Measurements from ENCODE around the gene KCNJ15. TPM values are rescaled to one million over a fixed set of nuclear protein-coding genes. Genes with fewer than 3 reads are reported as not detected.
A peak's percentile ranks its signal among the peaks of the same experiment; 100 is the strongest.

The KCNJ15 gene
- total and polyA plus RNA-seq, 2 of the 8 experiments (the other 6 are each of a cell fraction or from before 2014, with no cell fraction given) = under 0.01 TPM; not detected in 1

DNA sequence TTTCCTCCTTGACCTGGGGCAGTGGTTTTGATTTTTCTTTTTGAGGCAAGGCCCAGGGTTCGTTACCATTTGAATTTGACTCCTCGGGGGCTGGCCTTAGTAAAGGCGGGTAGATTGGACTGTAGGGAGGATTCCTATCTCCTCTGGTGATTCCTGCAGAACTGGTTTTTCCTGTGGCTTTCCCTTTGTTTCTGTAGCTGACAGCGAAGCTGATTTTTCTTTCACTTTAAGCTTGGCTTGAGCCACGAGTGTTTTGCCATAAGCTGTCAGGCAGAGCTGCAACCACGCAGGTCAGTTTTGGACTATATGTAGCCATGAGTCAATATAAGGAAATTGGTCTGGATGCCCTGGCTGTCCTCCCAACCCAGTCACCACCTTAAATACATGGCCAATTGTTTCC, 28.7 kb upstream of the KCNJ15 start:
- TF ChIP-seq, protein P1, sequence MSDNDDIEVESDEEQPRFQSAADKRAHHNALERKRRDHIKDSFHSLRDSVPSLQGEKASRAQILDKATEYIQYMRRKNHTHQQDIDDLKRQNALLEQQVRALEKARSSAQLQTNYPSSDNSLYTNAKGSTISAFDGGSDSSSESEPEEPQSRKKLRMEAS (IDR thresholded peaks at IDR 0.05) = no peak
- peak; percentile 59; the same call in 1 of the 2 replicates for TF ChIP-seq RBBP5 (IDR thresholded peaks at IDR 0.05; ENCODE audit: borderline replicate concordance, low read depth, low read length)
- TF ChIP-seq BCL11A (IDR thresholded peaks at IDR 0.05; ENCODE audit: low read depth in 2 of 2, low read length in 2 of 2) = peak in 1 of 2 experiments; percentile 63
- TF ChIP-seq ASH2L (IDR thresholded peaks at IDR 0.05; ENCODE audit: low read length) = peak; percentile 69
- TF ChIP-seq TBP (IDR thresholded peaks at IDR 0.05; ENCODE audit: low read depth, low read length) = no peak
- no peak for TF ChIP-seq FOSL1 (IDR thresholded peaks at IDR 0.05; ENCODE audit: insufficient read depth, low read depth, low read length)
- peak; percentile 88 for TF ChIP-seq SP1 (IDR thresholded peaks at IDR 0.05; ENCODE audit: low read depth, low read length)
- no peak for TF ChIP-seq EZH2 (IDR thresholded peaks at IDR 0.05; ENCODE audit: low read depth, low read length, severe bottlenecking)
- TF ChIP-seq KDM4A (IDR thresholded peaks at IDR 0.05; ENCODE audit: low read depth, low read length, severe bottlenecking) = no peak
- no peak for TF ChIP-seq CTBP2 (IDR thresholded peaks at IDR 0.05; ENCODE audit: borderline replicate concordance, insufficient read depth, insufficient read length, low read length)
- TF ChIP-seq JUND (IDR thresholded peaks at IDR 0.05; ENCODE audit: low read length) = no peak
- Histone ChIP-seq H2BK20ac (ENCODE audit: low read length) (no peak overlapping the region), H3K4me1 (replicated peaks in 1 of 4; ENCODE audit: control insufficient read depth in 3 of 4, insufficient read depth in 4 of 4, low read length in 3 of 4) (peaks cover 0 to 11% (median 6%) of the 10 kb centered on the region in 4 experiments; a peak in 4 of 7 replicates), H2BK5ac (ENCODE audit: low read depth, low read length) (peak overlapping the region; percentile 44; the same call in 1 of the 2 replicates), H3K23ac (ENCODE audit: insufficient read length) (no peak overlapping the region), H4K8ac (ENCODE audit: extremely low read depth, insufficient read depth, low read length) (no peak overlapping the region), H3K23me2 (ENCODE audit: low read depth, low read length) (no peaks in the 10 kb centered on the region), H3K79me2 (ENCODE audit: control insufficient read depth in 1 of 2, insufficient read depth in 2 of 2, low read length in 2 of 2) (no peaks in the 10 kb centered on the region), H3K18ac (ENCODE audit: extremely low read depth, low read length) (no peak overlapping the region), H3K4ac (replicated peaks; ENCODE audit: insufficient read length, low read depth, low read length) (no peak overlapping the region), H3K27me3 (replicated peaks in 1 of 4; ENCODE audit: control insufficient read depth in 3 of 4, extremely low read depth in 1 of 4, insufficient read depth in 3 of 4, low read length in 3 of 4) (no peaks in the 10 kb centered on the region), H2BK12ac (ENCODE audit: low read depth, low read length) (no peak overlapping the region), H3K79me1 (ENCODE audit: low read depth, low read length) (no peaks in the 10 kb centered on the region), H3K4me2 (ENCODE audit: insufficient read depth in 1 of 2, low read depth in 2 of 2, low read length in 2 of 2) (peak overlapping the region; percentile 8 to 54; a peak in 2 of 4 replicates), H4K5ac (ENCODE audit: insufficient read length, low read depth, low read length) (no peak overlapping the region), H2AK5ac (ENCODE audit: low read depth, low read length) (no peak overlapping the region), H2AFZ (ENCODE audit: low read length) (no peak overlapping the region), H3K56ac (replicated peaks; ENCODE audit: insufficient read length, low read depth, low read length) (no peak overlapping the region), H3K4me3 (ENCODE audit: extremely low read depth in 1 of 4, insufficient read depth in 2 of 4, low read depth in 3 of 4, low read length in 4 of 4) (peak overlapping the region in 1 of 4 experiments; percentile 41; a peak in 1 of 8 replicates), H2BK120ac (replicated peaks; ENCODE audit: low read depth, low read length) (no peak overlapping the region), H4K20me1 (replicated peaks in 1 of 2; ENCODE audit: control insufficient read depth in 1 of 2, insufficient read depth in 2 of 2, low read length in 2 of 2) (no peaks in the 10 kb centered on the region), H2BK15ac (ENCODE audit: low read length) (no peak overlapping the region), H3K14ac (ENCODE audit: insufficient read length) (no peak overlapping the region), H3K27ac (ENCODE audit: low read depth, low read length) (no peak overlapping the region), H3K9ac (replicated peaks in 1 of 4; ENCODE audit: extremely low read depth in 1 of 4, low read depth in 3 of 4, low read length in 3 of 4) (no peak overlapping the region), H3K36me3 (ENCODE audit: control insufficient read depth in 2 of 4, insufficient read depth in 4 of 4, low read length in 3 of 4) (peaks cover 0 to 21% (median 0%) of the 10 kb centered on the region in 4 experiments; a peak in 3 of 8 replicates), H4K91ac (replicated peaks; ENCODE audit: insufficient read length, low read length) (no peak overlapping the region), H3K9me3 (ENCODE audit: insufficient read depth in 2 of 2, low read depth in 1 of 2, low read length in 1 of 2) (peaks cover 56 to 68% of the 10 kb centered on the region in 2 experiments)
- ChIA-PET CTCF (ENCODE audit: partially characterized antibody) (interaction anchor here (0.7 to 1.2 kb wide), 3 partner anchors 9 to 127 kb away, joined by 3 to 5 read pairs (median 3); no protein-coding TSS in a partner anchor), POLR2A (ENCODE audit: partially characterized antibody) (interaction anchor here (0.8 kb wide), 1 partner anchor 243 kb away, joined by 3 read pairs; no protein-coding TSS in a partner anchor)
- WGBS, 2 experiments (ENCODE audit: extremely low coverage in 1 of 2, insufficient coverage in 1 of 2, insufficient read length in 1 of 2, insufficient replicate concordance in 2 of 2, low coverage in 1 of 2, low lambda C conversion rate in 2 of 2, missing lambda C conversion rate in 1 of 2) = 44% methylated on average over 6 of the region's 6 CpGs; no CpG with 5 or more reads in 1 of the 2 experiments
- FAIRE-seq (peak; percentile 87), DNase-seq (ENCODE audit: low read depth in 1 of 2, low spot score in 2 of 2) (peak; percentile 9 to 55)

Measured in H1 (cell line).